ENCODE data around the gene IFIT5. TPM values are rescaled to one million over a fixed set of nuclear protein-coding genes. Genes with fewer than 3 reads are reported as not detected.
A peak's percentile ranks its signal among the peaks of the same experiment; 100 is the strongest.

Gene IFIT5
- 10 to 100 TPM; 13.8 to 19.7 (median 16.0) TPM for total RNA-seq

DNA sequence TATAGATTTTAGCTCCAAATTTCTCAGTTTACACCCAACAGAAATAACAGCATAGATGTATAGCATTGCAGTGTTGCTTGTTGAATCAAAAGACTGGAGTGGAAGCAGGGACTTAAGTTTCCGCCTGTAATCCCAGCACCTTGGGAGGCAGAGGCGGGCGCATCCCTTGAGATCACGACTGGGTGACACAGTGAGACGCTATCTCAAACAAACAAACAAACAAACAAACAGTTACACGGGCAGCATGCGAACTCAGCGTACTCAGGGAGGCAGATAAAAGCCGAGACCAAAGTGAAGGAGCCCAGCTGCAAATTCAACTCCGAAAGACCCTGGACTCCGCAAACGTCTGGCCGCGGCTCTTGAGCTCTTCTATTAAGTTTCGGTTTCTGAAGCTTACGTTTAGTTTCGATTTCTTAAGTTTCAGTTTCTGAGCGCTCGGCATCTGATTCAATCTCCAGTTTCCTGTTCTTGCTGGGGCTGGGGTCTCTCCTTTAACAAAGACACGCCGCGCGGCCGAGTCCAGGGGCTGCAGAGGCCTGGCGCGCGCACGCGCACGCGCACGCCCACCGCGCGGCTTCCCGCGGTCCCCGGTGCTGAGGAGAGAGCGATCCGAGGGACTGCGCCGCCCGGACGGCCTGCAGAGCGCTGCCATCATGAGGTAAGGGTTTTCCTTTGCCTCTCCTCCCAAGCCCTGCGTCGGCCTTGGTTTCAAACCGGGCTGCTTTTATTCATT is at the start of gene IFIT5:
Gene IFIT5 (plus strand): TSS at position 423 of the 733 bp plus-strand sequence. CDS start 231 bp downstream, at position 654.
- H3K4me1 ChIP-seq: no peaks in the 10 kb centered on the region
- peak; percentile 48 to 57 for DNase-seq (ENCODE audit: low spot score in 2 of 2)

DNA sequence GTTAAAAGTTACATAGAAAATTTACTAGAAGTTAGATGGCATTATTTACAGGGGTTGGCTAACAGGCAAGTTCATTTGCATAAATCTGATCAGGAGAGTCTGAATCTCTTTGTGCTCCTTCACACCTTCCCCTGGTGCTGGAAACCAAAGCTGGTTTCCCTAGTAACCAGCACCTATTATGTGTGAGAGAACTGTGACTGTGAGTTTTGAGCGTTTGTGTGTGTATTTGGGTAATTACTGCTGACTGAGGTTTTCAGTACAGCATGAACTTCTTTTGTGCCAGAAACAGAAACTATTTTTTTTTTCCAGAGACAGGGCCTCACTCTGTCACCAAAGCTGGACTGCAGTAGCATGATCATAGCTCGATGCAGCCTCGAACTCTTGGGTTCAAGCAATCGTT is 46.8 kb upstream of the IFIT5 start:
- Histone ChIP-seq H3K9me3 (no peaks in the 10 kb centered on the region), H3K36me3 (no peaks in the 10 kb centered on the region), H3K27ac (no peak overlapping the region), H3K4me3 (no peak overlapping the region), H3K27me3 (no peaks in the 10 kb centered on the region), H3K4me1 (no peaks in the 10 kb centered on the region)
- intact Hi-C loops (cut with DNase I; ENCODE audit: low total_unique reads): no loop called here
- DNase-seq (ENCODE audit: low spot score in 2 of 2): no peak
- no peak for TF ChIP-seq POLR2AphosphoS5 (IDR thresholded peaks at IDR 0.05)
- no peak for TF ChIP-seq POLR2A (IDR thresholded peaks at IDR 0.05)
- TF ChIP-seq, protein P1, sequence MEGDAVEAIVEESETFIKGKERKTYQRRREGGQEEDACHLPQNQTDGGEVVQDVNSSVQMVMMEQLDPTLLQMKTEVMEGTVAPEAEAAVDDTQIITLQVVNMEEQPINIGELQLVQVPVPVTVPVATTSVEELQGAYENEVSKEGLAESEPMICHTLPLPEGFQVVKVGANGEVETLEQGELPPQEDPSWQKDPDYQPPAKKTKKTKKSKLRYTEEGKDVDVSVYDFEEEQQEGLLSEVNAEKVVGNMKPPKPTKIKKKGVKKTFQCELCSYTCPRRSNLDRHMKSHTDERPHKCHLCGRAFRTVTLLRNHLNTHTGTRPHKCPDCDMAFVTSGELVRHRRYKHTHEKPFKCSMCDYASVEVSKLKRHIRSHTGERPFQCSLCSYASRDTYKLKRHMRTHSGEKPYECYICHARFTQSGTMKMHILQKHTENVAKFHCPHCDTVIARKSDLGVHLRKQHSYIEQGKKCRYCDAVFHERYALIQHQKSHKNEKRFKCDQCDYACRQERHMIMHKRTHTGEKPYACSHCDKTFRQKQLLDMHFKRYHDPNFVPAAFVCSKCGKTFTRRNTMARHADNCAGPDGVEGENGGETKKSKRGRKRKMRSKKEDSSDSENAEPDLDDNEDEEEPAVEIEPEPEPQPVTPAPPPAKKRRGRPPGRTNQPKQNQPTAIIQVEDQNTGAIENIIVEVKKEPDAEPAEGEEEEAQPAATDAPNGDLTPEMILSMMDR (IDR thresholded peaks at IDR 0.05): no peak

More for the DNA sequence above, at the start of gene IFIT5:
- TF ChIP-seq POLR2A (IDR thresholded peaks at IDR 0.05) (peak; percentile 9), POLR2AphosphoS5 (IDR thresholded peaks at IDR 0.05) (peak in 2 of 3 donors; percentile 21 to 67)
- TF ChIP-seq, protein P1 (IDR thresholded peaks at IDR 0.05): no peak
- no peaks in the 10 kb centered on the region for H3K9me3 ChIP-seq
- H3K36me3 ChIP-seq: no peaks in the 10 kb centered on the region
- peak within 1 kb of the TSS; percentile 84 to 95 (median 87) for H3K4me3 ChIP-seq
- H3K27ac ChIP-seq: peak within 1 kb of the TSS; percentile 96 to 97
- intact Hi-C loops (cut with DNase I; ENCODE audit: low total_unique reads): no loop called here
- no peaks in the 10 kb centered on the region for H3K27me3 ChIP-seq

GRCh38 chr10:89368129-89368528 is 46.2 kb upstream of the IFIT5 start:
- no peaks in the 10 kb centered on the region for H3K27me3 ChIP-seq
- H3K9me3 ChIP-seq: no peaks in the 10 kb centered on the region
- intact Hi-C loops (cut with DNase I; ENCODE audit: low total_unique reads): no loop called here
- H3K36me3 ChIP-seq: no peaks in the 10 kb centered on the region
- no peaks in the 10 kb centered on the region for H3K4me1 ChIP-seq
- no peak overlapping the region for H3K4me3 ChIP-seq
- no peak for DNase-seq (ENCODE audit: low spot score in 2 of 2)
- no peak for TF ChIP-seq POLR2AphosphoS5 (IDR thresholded peaks at IDR 0.05)
- H3K27ac ChIP-seq: no peak overlapping the region

DNA sequence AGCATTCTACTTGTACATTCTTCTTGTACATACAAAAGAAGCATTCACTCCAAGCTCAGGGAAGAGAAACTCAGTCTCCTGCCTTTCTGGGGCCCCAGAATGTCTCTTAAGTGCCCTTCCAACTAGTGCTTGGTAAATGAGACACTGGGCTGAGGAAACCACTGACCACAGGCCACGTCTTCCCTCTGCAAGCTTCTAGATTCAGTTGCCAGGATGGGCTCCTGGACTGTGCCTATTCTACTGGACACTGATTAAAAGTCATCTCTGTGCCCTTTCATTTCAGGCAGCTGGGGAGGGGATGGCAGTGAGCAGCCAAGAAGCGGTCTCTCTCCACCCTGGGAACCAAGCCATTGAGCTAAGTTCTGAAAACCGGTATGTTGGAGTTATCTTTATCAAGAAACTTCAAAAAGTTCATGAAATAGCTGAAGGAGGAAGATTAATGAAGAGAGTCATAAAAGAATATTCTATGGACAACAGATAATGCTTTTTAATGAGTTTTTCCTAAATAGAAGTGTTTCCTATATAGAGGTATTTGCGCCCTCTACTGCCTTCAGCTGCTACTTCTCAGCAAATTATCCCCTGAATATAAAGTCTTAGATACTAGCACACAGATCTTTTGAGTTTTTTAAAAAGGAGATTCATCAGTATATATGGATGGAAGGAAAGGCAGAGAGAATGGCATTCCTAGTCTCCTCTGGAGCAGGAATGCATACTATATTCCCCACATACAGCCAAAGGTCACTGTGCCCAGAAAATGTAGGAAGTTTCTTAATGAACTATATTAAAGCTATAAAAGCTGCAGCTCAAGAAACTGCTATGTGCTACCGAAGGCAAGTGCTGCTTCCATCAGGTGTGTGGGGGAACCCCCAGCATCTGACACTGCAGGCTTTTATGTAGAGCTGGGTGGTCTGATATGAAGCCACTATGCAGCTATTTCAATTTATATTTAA is 44.9 kb upstream of the IFIT5 start:
- Histone ChIP-seq H3K4me3 (no peak overlapping the region), H3K9me3 (no peaks in the 10 kb centered on the region), H3K27me3 (no peaks in the 10 kb centered on the region), H3K36me3 (no peaks in the 10 kb centered on the region), H3K27ac (no peak overlapping the region), H3K4me1 (peaks cover 0 to under 1% of the 10 kb centered on the region in 2 donors)
- TF ChIP-seq POLR2A (IDR thresholded peaks at IDR 0.05) (no peak), POLR2AphosphoS5 (IDR thresholded peaks at IDR 0.05) (no peak)
- TF ChIP-seq, protein P1 (IDR thresholded peaks at IDR 0.05): no peak
- intact Hi-C loops (cut with DNase I; ENCODE audit: low total_unique reads): no loop called here
- DNase-seq (ENCODE audit: low spot score in 2 of 2): no peak

- Histone ChIP-seq H3K4me1 (peaks cover 6 to 8% of the 10 kb centered on the region in 2 donors), H3K4me3 (no peak overlapping the region), H3K27ac (no peak overlapping the region), H3K27me3 (no peaks in the 10 kb centered on the region), H3K9me3 (no peaks in the 10 kb centered on the region), H3K36me3 (no peaks in the 10 kb centered on the region)
- intact Hi-C loops (cut with DNase I; ENCODE audit: low total_unique reads): no loop called here
- TF ChIP-seq POLR2A (IDR thresholded peaks at IDR 0.05) (no peak), POLR2AphosphoS5 (IDR thresholded peaks at IDR 0.05) (no peak)
- TF ChIP-seq, protein P1 (IDR thresholded peaks at IDR 0.05): no peak
- no peak for DNase-seq (ENCODE audit: low spot score in 2 of 2)
These were observed 43.3 kb upstream of the IFIT5 start for GRCh38 chr10:89371079-89371478.

Measured in breast epithelium (tissue), 4 donors.